ENCODE measurements around the gene TTC22.

TTC22 gene

GRCh38 chr1:54800899-54801759 lies at the start of gene TTC22:
TSS of gene TTC22 (minus strand) at chr1:54801323. CDS start at chr1:54801163, 160 bp downstream.
- DNase-seq, result no peak

- DNase-seq, result no peak
These were observed 49.6 kb upstream of the TTC22 start for GRCh38 chr1:54850737-54851136.

GRCh38 chr1:54850069-54850730 lies 49.1 kb upstream of the TTC22 start:
- DNase-seq, result no peak

GRCh38 chr1:54849219-54850068 lies 48.3 kb upstream of the TTC22 start:
- DNase-seq, result no peak

GRCh38 chr1:54848134-54848948 lies 47.2 kb upstream of the TTC22 start:
- DNase-seq, result no peak

GRCh38 chr1:54846716-54847284 lies 45.7 kb upstream of the TTC22 start:
- no peak for DNase-seq

GRCh38 chr1:54846301-54846700 lies 45.2 kb upstream of the TTC22 start:
- no peak for DNase-seq

GRCh38 chr1:54845772-54846171 lies 44.6 kb upstream of the TTC22 start:
- no peak for DNase-seq

- DNase-seq, result no peak
These were observed 43.4 kb upstream of the TTC22 start for GRCh38 chr1:54844564-54844963.

- DNase-seq, result no peak
These were observed 42.3 kb upstream of the TTC22 start for GRCh38 chr1:54843449-54843848.

GRCh38 chr1:54842963-54843362 lies 41.8 kb upstream of the TTC22 start:
- no peak for DNase-seq

GRCh38 chr1:54842206-54842915 lies 41.2 kb upstream of the TTC22 start:
- no peak for DNase-seq

- DNase-seq, result no peak
These were observed 38.7 kb upstream of the TTC22 start for GRCh38 chr1:54839824-54840223.

- DNase-seq, result no peak
These were observed 37.5 kb upstream of the TTC22 start for GRCh38 chr1:54838565-54839180.

GRCh38 chr1:54837002-54837853 lies 36.1 kb upstream of the TTC22 start:
- no peak for DNase-seq

- DNase-seq, result no peak
These were observed 35.5 kb upstream of the TTC22 start for GRCh38 chr1:54836594-54836993.

- DNase-seq, result no peak
These were observed 34.8 kb upstream of the TTC22 start for GRCh38 chr1:54835970-54836369.

- DNase-seq, result no peak
These were observed 34.2 kb upstream of the TTC22 start for GRCh38 chr1:54835131-54835898.

- no peak for DNase-seq
These were observed 33.0 kb upstream of the TTC22 start for GRCh38 chr1:54834007-54834541.
